Measurements from ENCODE around the gene MED27.
"Not testable (repeated sequence)": the region's sequence is repeated elsewhere in the genome, so short reads cannot be mapped to it uniquely, and the experiment has no call there.

The MED27 gene

DNA sequence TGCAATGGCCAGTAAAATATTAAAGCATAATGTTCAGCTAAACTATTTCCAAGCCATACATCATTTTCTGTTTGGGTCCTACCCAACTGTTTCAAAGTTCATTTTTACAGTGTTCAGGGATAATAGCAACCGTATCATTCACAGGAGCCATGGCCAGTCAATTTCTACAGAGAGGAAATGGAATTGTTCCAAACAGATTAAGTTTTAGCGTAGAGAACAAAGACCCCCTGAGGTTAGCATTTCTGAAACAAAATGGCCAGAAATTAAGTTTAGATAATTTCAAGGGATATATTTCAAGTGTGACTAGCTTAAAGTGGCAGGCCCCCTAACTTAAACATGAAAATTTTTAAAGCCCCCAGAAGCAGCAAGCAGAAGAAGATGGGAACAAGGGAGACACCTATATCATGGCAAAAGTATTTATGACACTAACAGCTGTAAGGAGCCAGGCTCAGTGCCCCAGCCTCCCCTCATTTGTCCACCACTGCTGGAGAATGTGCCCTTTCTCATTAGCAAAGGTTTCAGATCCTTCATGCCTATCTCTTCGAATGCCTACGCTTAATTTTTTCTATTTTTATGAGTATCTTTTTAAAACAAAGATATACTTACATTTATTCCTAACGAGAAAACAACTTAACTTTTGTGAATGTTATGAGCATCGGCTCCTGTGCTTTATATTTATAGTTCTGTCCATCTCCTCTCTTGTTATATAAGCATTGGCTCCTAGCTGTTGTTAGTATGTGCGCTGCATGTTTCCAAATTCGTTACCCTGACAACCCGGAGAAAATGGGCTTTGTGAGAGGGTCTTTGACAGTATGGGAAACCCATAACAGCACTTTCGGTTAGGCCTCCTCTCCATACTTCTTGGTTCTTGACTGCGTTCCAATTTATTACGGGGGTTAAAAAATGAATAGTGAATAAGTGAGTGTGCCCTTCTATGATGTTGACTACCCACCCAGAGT, 116.3 kb downstream of the MED27 start:
- no peak for DNase-seq (ENCODE audit: low read depth in 2 of 2)

DNA sequence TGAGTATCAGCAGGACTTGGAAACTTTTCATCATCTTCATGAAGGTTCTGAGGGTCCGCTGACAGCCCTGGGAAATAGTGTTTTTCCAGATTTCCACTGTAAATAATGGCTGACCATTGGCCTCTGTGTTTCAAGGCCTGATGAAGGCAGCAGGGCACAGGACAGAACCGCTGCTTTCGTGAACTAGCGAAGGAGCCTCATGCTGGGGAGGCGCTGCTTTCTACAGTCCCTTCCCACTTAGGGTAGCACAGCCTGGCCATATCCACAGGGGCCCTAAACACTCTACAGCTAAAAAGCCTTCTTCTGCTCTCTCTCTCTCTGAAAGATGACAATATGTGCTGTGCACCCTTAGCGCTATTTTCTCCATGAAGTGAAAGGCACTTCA, 118.2 kb downstream of the MED27 start:
- DNase-seq (ENCODE audit: low read depth in 2 of 2), result no peak

- no peak for DNase-seq (ENCODE audit: low read depth in 2 of 2)
Measured at GRCh38 chr9:131960851-131961495, 118.7 kb downstream of the MED27 start.

DNA sequence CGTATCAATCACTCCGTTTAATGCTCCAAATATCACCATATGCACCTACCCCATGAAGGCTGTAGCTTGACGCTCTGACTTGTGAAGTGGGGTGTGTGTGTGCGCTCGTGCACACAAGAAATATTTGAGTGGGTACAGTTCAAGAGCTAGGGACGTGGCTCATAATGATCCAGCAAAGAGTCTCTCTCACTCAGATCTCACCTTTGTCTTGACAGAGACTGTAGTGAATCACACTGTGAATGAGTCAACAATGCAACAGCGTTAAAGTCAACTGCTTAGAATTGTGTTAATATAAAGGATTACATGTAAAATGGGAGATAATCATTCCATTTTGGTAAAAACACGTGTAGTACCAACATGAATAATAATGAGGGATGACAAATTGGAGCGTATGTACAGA, 119.4 kb downstream of the MED27 start:
- no peak for DNase-seq (ENCODE audit: low read depth in 2 of 2)

- DNase-seq (ENCODE audit: low read depth in 2 of 2), result no peak
Measured at GRCh38 chr9:131959887-131960286, 119.8 kb downstream of the MED27 start.

DNA sequence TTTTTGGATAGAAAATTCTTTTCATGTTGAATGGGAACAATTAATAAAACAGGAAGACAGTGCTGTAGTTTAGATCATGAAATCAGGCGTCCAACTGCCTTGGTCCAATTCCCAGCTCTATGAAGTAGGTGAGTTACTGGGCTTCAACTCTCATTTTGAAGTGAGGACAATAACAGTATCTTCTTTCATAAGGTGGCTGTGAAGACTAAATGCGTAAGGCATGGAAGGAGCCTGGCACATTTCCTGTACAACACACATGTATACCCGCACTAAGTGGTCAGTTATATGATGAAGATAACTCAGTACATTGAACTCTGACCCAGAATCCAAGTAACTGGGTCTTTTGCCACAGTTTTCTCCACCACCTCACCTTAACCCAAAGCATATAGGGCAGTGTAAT, 120.6 kb downstream of the MED27 start:
- DNase-seq (ENCODE audit: low read depth in 2 of 2), result no peak

DNA sequence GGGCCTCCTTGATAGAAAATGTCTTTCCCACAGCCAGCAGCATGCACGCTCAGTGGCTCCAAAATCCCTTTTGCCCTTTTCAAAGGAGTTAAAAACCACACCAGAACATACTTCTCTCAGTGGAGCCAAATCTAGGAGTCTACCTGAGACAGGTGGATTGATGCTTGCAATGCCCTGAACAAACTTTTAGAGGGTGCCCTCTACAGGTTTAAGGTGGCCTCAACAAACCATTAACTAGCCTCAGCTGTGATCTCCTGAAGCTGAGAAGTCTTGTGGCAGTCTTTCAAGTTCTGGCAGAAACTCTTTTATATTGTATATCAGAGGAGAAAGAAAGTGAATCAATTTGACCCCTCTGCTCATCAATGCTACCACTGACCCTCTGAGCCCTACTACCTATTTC, 125.4 kb downstream of the MED27 start:
- no peak for DNase-seq (ENCODE audit: low read depth in 2 of 2)

GRCh38 chr9:131951905-131952304, 127.8 kb downstream of the MED27 start:
- DNase-seq (ENCODE audit: low read depth in 2 of 2), result no peak

DNA sequence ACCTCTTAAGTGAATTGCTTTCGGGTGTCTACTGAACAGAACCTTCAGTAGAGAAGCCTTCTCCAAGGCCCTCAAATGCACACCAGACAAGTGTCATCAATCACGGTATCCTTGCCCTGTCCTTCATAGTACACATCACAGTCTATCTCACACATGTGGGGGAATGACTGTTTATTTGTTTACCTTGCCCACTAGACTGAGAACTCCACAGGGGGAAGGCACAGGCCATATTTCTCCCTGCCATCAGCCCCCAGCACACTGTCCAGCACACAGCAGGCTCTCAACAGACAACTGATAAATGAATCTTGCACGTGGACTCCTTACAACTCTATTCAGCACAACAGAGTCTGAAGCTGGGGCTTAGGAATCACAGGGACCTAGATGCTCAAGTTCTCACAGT, 128.5 kb downstream of the MED27 start:
- no peak for DNase-seq (ENCODE audit: low read depth in 2 of 2)

DNA sequence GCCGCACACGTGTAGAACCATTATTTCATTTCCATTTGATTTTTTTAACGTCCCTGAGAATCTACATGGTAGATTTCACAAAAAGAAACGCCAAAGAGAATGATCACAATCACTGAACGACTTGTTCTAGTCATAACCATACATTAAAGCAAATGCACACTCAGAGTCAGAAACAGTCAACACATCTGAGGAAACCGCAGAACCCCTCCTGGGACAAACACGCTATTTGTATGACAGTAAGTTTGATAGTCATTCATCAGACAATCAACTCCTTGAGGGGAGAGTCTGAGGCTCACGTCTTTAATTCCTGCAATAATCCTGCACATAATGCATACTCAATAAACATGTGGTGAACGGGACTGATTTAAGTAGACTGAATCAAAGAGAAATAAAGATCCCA, 129.2 kb downstream of the MED27 start:
- no peak for DNase-seq (ENCODE audit: low read depth in 2 of 2)

DNA sequence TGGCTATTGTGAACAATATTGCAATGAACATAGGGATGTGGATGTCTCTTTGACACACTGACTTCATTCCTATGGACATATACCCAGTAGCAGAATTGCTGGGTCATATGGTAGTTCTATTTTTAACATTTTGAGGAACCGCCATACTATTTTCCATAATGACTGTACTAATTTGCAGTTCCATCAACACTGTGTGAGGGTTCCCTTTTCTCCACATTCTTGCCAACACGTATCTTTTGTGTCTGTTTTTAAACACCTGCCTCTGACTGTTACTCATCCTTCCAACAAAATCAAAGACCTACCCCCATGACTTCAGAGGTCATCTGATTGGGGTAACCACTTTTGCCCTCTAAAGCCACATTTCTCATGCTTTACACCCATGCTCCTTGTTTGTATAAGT, 133.5 kb downstream of the MED27 start:
- DNase-seq (ENCODE audit: low read depth in 2 of 2), result no peak

DNA sequence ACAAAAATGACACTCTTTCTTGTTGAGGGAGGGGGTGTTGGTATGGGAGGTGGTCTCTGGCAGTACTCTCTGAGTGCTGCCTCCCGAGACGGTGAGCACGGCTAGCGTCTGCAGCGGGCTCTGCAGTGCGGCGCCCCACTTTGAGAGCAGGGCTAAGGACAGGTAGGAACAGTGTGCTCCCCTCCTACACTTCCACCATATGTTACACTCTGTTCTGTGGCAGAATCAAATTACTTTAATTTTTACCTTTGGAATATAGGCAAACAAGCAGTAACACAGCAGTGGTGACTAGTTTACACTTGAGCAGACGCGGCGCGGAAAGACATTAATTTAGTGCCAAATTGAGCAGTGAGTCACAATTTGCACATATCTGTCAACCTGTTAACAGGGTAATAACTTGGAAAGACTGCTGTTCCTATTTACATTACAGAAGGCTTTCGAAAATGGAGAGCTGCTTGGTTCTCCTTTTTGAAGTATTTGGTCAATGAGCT, 136.3 kb downstream of the MED27 start:
- DNase-seq (ENCODE audit: low read depth in 2 of 2), result no peak

DNA sequence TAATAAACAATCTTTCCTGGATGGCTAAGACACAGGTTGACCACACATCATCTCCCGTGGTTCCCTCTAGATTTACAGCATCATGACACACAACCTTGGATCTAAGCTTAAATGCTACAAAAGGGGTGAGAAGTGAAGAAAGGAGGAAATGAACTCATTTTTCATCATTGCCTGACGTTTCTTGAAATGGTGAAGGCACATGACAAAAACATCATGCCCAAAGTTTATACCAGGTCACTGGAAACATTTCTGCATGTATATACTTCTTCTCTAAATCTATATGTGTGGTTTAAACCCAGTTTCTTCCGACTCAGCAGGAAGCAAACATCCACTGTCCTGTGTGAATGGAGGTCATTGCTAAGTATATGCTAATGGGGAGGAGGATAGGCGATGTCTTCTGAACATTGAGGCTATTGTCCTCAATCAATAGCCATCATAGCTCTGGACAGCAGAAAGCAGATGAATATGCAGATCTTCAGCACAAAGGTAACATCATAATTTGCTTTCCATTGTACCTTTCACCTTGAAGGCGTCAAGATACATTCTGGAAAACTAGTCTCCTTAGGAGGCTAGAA, 137.4 kb downstream of the MED27 start:
- no peak for DNase-seq (ENCODE audit: low read depth in 2 of 2)

DNA sequence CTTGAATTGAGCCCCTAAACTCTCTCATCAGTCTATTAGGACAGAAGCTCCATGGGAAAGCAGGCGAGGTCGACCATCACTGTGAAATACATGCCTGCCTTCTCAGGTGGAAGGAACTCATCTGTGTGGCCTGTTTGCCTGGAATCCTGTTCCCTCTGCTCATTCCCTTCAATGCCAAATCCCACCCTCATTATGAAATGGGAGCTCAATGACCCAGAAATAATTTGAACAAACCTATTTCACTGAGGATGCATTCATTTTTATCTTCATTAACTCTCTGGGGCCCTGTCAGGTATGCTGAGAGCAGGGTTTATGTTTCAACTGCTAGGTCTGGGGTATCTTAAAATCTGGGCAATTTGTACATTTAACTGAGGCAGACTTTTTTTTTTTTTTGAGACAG, 142.2 kb downstream of the MED27 start:
- no peak for DNase-seq (ENCODE audit: low read depth in 2 of 2)

- no peak for DNase-seq (ENCODE audit: low read depth in 2 of 2)
Measured at GRCh38 chr9:131936929-131937328, 142.7 kb downstream of the MED27 start.

- DNase-seq (ENCODE audit: low read depth in 2 of 2), result no peak
Measured at GRCh38 chr9:131934673-131935072, 145.0 kb downstream of the MED27 start.

- DNase-seq (ENCODE audit: low read depth in 2 of 2), result no peak
Measured at GRCh38 chr9:131927091-131927490, 152.6 kb downstream of the MED27 start.

- no peak for DNase-seq (ENCODE audit: low read depth in 2 of 2)
Measured at GRCh38 chr9:131926360-131926922, 153.2 kb downstream of the MED27 start.

GRCh38 chr9:131925677-131926177, 153.9 kb downstream of the MED27 start:
- no peak for DNase-seq (ENCODE audit: low read depth in 2 of 2)

- DNase-seq (ENCODE audit: low read depth in 2 of 2), result no peak
Measured at GRCh38 chr9:131923766-131924165, 155.9 kb downstream of the MED27 start.

GRCh38 chr9:131923132-131923671, 156.5 kb downstream of the MED27 start:
- DNase-seq (ENCODE audit: low read depth in 2 of 2), result no peak

- not testable (repeated sequence) for DNase-seq (ENCODE audit: low read depth in 2 of 2)
Measured at GRCh38 chr9:131921635-131922034, 158.0 kb downstream of the MED27 start.

Measured in activated CD8-positive, alpha-beta memory T cell treated with anti-CD3 and anti-CD28 coated beads for 4 hours (primary cell).